Left cardiac atrium (tissue), 4 donors: ENCODE measurements around the gene STK25. TPM values are rescaled to one million over a fixed set of nuclear protein-coding genes. Genes with fewer than 3 reads are reported as not detected.
"Not testable (repeated sequence)": the region's sequence is repeated elsewhere in the genome, so short reads cannot be mapped to it uniquely, and the experiment has no call there.

Source experiments
- ATAC-seq, 2 donors: fragments of 200-7000 bp; cut with Tn5 transposase; one replicate each; pipeline ENCODE4 v1.9.1; 2020; ENCODE audit warnings: mild to moderate bottlenecking in 2 of 2, moderate library complexity in 2 of 2
- DNase-seq: peaks from one replicate; pipeline ENCODE4 v3.0.0-alpha.2; 2020
- intact Hi-C, 2 donors: fragments of 100-400 bp; cut with DNase I; formaldehyde crosslinking; loops; one replicate each; pipeline versions ENCODE4 v1.14.1 to v1.15.1; 2022 to 2023
- microRNA-seq, 2 donors: library from miRNA; unstranded; fragments of <30 nt; microRNA quantifications; one replicate each; pipeline ENCODE4 v1.2.0, GENCODE V29; 2020
- total RNA-seq, 2 donors: library from RNA; stranded (reverse); fragmentation: NEBNext Ultra II Directional; extraction: Animal tissue kit (Norgen Biotek cat#: 25700); gene quantifications; one replicate each; pipeline ENCODE4 v1.2.1, GENCODE V29; 2021
- donor health status: DM: no; HTN: yes; CAD: no.
- donor health status: DM: no; HTN: yes; CAD: no; lungs with severe emphysema.
- donor health status: DM: yes; HTN: yes; CAD: no.
- donor health status: Dilated cardiomyopathy.

STK25 gene
- total RNA-seq, 2 donors from 2014 or later: 89.2 to 94.9 TPM

DNA sequence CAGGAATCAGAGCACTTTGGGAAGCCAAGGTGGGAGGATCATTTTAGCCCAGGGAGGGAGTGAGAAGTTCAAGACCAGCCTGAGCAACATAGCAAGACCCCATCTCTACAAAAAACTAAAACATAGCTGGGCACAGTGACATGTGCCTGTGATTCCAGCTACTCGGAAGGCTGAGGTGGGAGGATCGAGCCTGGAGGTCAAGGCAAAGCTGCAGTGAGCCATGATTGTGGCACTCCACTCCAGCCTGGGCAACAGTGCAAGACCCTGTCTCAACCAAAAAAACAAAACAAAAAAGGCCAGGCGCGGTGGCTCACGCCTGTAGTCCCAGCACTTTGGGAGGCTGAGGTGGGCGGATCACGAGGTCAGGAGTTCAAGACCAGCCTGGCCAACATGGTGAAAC lies 58.3 kb downstream of the STK25 start:
- DNase-seq, intact Hi-C loops, ATAC-seq: not testable (repeated sequence)

- DNase-seq (no peak), ATAC-seq (no peak)
- intact Hi-C loops: no loop called here
Observed at GRCh38 chr2:241445426-241445825, 63.0 kb downstream of the STK25 start.

DNA sequence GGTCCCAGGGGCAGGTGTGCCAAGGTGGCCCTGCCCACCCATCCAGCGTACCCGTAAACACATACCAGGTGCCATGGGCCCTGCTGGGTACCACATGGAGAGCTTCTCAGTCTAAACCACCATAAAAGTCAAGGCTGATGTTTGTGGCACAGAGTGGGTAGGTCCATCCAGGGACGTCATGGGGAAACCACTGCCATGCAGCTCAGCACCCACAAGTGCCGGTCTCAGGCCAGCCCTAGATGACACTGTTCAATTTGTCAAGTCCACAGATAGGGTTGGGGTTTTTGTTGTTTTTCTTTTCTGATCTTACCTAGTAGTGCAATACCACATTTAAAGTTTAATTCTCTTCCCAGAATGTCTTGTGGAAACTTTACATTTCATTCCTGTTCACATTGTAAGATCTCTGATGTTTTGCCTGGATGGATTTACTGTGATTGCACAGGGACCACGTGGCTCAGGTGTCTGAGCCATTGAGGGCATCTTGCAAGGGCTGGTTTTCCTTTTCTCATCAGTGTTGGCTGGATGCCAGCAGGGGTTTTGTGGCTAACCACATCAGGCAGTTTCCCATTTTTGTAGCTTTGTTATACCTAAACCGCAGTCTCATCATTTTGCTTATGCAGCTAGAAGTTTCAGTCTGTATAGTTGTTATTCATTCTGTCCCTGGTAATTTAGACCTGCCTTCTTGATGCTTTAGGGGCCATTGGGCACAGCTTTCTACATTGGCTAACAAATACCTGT lies 64.7 kb downstream of the STK25 start:
- peak; percentile 48 for DNase-seq
- intact Hi-C loops: no loop called here
- ATAC-seq: no peak

Small RNA genes lying within 50 kb of the gene (microRNA-seq; reads per million reads assigned to microRNA genes)
- gene MIR3133: 0 reads per million in 2 donors

Other genes with a start within 250 kb of the STK25 start
- 100 to 1,000 TPM; 357 to 358 TPM for gene HDLBP, start 192.9 kb downstream of the STK25 start, total RNA-seq
- gene SEPTIN2, start 192.7 kb downstream of the STK25 start, total RNA-seq: 100 to 1,000 TPM; 194 to 328 TPM
- 10 to 100 TPM; 18.1 to 28.3 TPM for gene FARP2, start 152.3 kb downstream of the STK25 start, total RNA-seq
- gene BOK, start 50.2 kb upstream of the STK25 start, total RNA-seq: 10 to 100 TPM; 20.4 to 30.2 TPM
- 10 to 100 TPM; 73.3 to 74.4 TPM for gene THAP4, start 128.6 kb upstream of the STK25 start, total RNA-seq
- gene ATG4B, start 129.1 kb upstream of the STK25 start, total RNA-seq: 10 to 100 TPM; 43.0 to 49.4 TPM
- 10 to 100 TPM in 1 of 2 donors, 1 to 10 TPM in 1; 9.8 to 14.3 TPM for gene DTYMK, start 178.2 kb upstream of the STK25 start, total RNA-seq
- 10 to 100 TPM; 17.4 to 20.1 TPM for gene ING5, start 193.5 kb upstream of the STK25 start, total RNA-seq
- 10 to 100 TPM; 14.6 to 16.9 TPM for gene D2HGDH, start 226.0 kb upstream of the STK25 start, total RNA-seq